GM19238 (cell line): ENCODE results near the gene VWA8.
A peak's percentile ranks its signal among the peaks of the same experiment; 100 is the strongest.

Experiments used
- DNase-seq: peaks from one replicate; pipeline ENCODE4 v3.0.0; 2011; ENCODE audit warnings: low spot score; ENCODE audit not compliant: insufficient read length

The VWA8 gene

GRCh38 chr13:41960637-41961465 is at the start of gene VWA8:
VWA8 (minus strand) TSS chr13:41961109; CDS start chr13:41961015, 94 bp downstream.
- peak; percentile 78 for DNase-seq

GRCh38 chr13:42009057-42009456 is 48.1 kb upstream of the VWA8 start:
- DNase-seq, result no peak

- DNase-seq, result no peak
These were observed 46.9 kb upstream of the VWA8 start for GRCh38 chr13:42007844-42008243.

GRCh38 chr13:42002066-42002465 is 41.2 kb upstream of the VWA8 start:
- DNase-seq, result no peak

GRCh38 chr13:42001580-42001979 is 40.7 kb upstream of the VWA8 start:
- DNase-seq, result no peak

GRCh38 chr13:42000846-42001245 is 39.9 kb upstream of the VWA8 start:
- DNase-seq, result no peak

GRCh38 chr13:41997396-41997795 is 36.5 kb upstream of the VWA8 start:
- DNase-seq, result no peak

- DNase-seq, result no peak
These were observed 35.0 kb upstream of the VWA8 start for GRCh38 chr13:41995946-41996345.

- no peak for DNase-seq
These were observed 34.4 kb upstream of the VWA8 start for GRCh38 chr13:41995336-41995735.

GRCh38 chr13:41994696-41995095 is 33.8 kb upstream of the VWA8 start:
- no peak for DNase-seq

- DNase-seq, result no peak
These were observed 31.0 kb upstream of the VWA8 start for GRCh38 chr13:41991936-41992335.

GRCh38 chr13:41988244-41988643 is 27.3 kb upstream of the VWA8 start:
- no peak for DNase-seq

GRCh38 chr13:41985788-41986508 is 25.0 kb upstream of the VWA8 start:
- no peak for DNase-seq

- DNase-seq, result no peak
These were observed 21.2 kb upstream of the VWA8 start for GRCh38 chr13:41981951-41982715.

- no peak for DNase-seq
These were observed 17.1 kb upstream of the VWA8 start for GRCh38 chr13:41978007-41978406.

- no peak for DNase-seq
These were observed 15.6 kb upstream of the VWA8 start for GRCh38 chr13:41976476-41976875.

GRCh38 chr13:41974262-41974900 is 13.5 kb upstream of the VWA8 start:
- no peak for DNase-seq

- no peak for DNase-seq
These were observed 12.4 kb upstream of the VWA8 start for GRCh38 chr13:41973247-41973741.

GRCh38 chr13:41971848-41972247 is 10.9 kb upstream of the VWA8 start:
- DNase-seq, result no peak

- no peak for DNase-seq
These were observed 10.0 kb upstream of the VWA8 start for GRCh38 chr13:41970918-41971317.

GRCh38 chr13:41970022-41970421 is 9.1 kb upstream of the VWA8 start:
- DNase-seq, result no peak
